Measurements from ENCODE around the gene SNAI1. TPM values are rescaled to one million over a fixed set of nuclear protein-coding genes. Genes with fewer than 3 reads are reported as not detected.

Gene SNAI1
- total and polyA plus RNA-seq, 8 donors: 0.31 to 2.9 (median 0.98) TPM

DNA sequence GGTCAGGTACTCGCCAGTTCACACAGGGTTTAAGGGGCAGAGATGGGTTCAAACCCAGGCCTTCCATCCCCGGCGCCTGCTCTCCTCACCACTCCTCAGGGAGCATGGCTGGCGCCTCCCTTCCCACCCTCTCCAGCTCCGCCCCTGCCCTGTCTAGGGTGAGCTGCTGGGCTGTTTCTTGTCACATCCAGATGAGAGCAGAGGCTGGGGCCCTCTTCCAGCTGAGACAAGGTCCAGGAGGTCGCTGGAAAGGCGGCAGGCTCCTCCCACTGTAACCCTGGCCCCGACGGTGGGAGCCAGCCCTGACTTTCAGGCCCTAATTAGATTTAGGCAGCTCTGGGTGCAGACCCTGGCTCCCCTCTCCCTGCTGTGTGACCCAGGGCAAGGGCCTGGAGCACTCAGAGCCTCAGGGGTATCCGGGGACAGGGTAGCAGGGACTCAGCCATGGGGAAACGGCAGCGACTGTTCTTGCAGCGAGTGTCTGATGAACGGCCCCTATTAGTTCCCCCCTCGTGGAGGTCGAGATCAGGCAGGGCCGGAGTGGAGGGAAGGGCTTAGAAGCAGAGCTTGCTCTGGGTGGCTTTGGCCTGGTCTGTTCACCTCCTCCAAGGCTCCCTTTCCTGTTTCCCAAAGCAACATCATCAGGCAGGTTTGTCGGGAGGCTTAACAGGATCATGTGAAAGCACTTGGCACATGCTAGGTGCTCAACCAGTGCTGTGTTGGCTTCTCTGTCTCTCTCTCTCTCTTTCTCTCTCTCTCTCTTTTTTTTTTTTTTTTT lies 33.4 kb downstream of the SNAI1 start:
- intact Hi-C loops (cut with DNase I): no loop called here
- H3K4me1 ChIP-seq: peaks cover 0 to 4% (median 0%) of the 10 kb centered on the region in 3 donors
- FAIRE-seq: no peak
- 69 to 76% methylated on average over 18 of the region's 18 CpGs for WGBS, 2 donors
- no peak overlapping the region for H3K27ac ChIP-seq
- no peaks in the 10 kb centered on the region for H3K9me3 ChIP-seq
- H3K27me3 ChIP-seq: no peaks in the 10 kb centered on the region
- TF ChIP-seq, protein P1, sequence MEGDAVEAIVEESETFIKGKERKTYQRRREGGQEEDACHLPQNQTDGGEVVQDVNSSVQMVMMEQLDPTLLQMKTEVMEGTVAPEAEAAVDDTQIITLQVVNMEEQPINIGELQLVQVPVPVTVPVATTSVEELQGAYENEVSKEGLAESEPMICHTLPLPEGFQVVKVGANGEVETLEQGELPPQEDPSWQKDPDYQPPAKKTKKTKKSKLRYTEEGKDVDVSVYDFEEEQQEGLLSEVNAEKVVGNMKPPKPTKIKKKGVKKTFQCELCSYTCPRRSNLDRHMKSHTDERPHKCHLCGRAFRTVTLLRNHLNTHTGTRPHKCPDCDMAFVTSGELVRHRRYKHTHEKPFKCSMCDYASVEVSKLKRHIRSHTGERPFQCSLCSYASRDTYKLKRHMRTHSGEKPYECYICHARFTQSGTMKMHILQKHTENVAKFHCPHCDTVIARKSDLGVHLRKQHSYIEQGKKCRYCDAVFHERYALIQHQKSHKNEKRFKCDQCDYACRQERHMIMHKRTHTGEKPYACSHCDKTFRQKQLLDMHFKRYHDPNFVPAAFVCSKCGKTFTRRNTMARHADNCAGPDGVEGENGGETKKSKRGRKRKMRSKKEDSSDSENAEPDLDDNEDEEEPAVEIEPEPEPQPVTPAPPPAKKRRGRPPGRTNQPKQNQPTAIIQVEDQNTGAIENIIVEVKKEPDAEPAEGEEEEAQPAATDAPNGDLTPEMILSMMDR (IDR thresholded peaks at IDR 0.05): no peak
- no peaks in the 10 kb centered on the region for H3K36me3 ChIP-seq
- H3K4me3 ChIP-seq: no peak overlapping the region
- peak in 1 of 4 donors; percentile 47 for ATAC-seq
- no peak for DNase-seq

- intact Hi-C loops (cut with DNase I): no loop called here
- no peak overlapping the region for H3K27ac ChIP-seq
- H3K27me3 ChIP-seq: no peaks in the 10 kb centered on the region
- no peak overlapping the region for H3K4me3 ChIP-seq
- TF ChIP-seq, protein P1 (IDR thresholded peaks at IDR 0.05): no peak
- H3K9me3 ChIP-seq: no peaks in the 10 kb centered on the region
- no peak for DNase-seq
- peaks cover 0 to 4% (median 0%) of the 10 kb centered on the region in 3 donors for H3K4me1 ChIP-seq
- H3K36me3 ChIP-seq: no peaks in the 10 kb centered on the region
- 68 to 85% methylated on average over 5 of the region's 5 CpGs for WGBS, 2 donors
- ATAC-seq: no peak
- no peak for FAIRE-seq
Observed at GRCh38 chr20:50017160-50017559, 34.4 kb downstream of the SNAI1 start.

- no peak for DNase-seq
- WGBS, 2 donors: 73 to 81% methylated on average over 4 of the region's 4 CpGs
- intact Hi-C loops (cut with DNase I): no loop called here
Observed at GRCh38 chr20:50017576-50018248, 34.9 kb downstream of the SNAI1 start.

GRCh38 chr20:50019466-50020256 lies 36.9 kb downstream of the SNAI1 start:
- FAIRE-seq: no peak
- Histone ChIP-seq H3K4me1 (peaks cover 0 to 4% (median 0%) of the 10 kb centered on the region in 3 donors), H3K36me3 (no peaks in the 10 kb centered on the region), H3K9me3 (no peaks in the 10 kb centered on the region), H3K4me3 (no peak overlapping the region), H3K27ac (no peak overlapping the region), H3K27me3 (no peaks in the 10 kb centered on the region)
- WGBS, 2 donors: 54 to 59% methylated on average over 13 of the region's 13 CpGs
- intact Hi-C loops (cut with DNase I): no loop called here
- ATAC-seq: peak; percentile 58 to 81 (median 74)
- TF ChIP-seq, protein P1 (IDR thresholded peaks at IDR 0.05): no peak
- peak in 4 of 6 donors; percentile 21 to 65 (median 48) for DNase-seq

More at GRCh38 chr20:50017576-50018248, 34.9 kb downstream of the SNAI1 start:
- TF ChIP-seq, protein P1 (IDR thresholded peaks at IDR 0.05): no peak
- Histone ChIP-seq H3K4me1 (peaks cover 0 to 4% (median 0%) of the 10 kb centered on the region in 3 donors), H3K36me3 (no peaks in the 10 kb centered on the region), H3K27me3 (no peaks in the 10 kb centered on the region), H3K27ac (no peak overlapping the region), H3K4me3 (no peak overlapping the region), H3K9me3 (no peaks in the 10 kb centered on the region)
- ATAC-seq (no peak), FAIRE-seq (no peak)
